Measurements from ENCODE around the gene ROPN1.
A peak's percentile ranks its signal among the peaks of the same experiment; 100 is the strongest.
"Not testable (repeated sequence)": the region's sequence is repeated elsewhere in the genome, so short reads cannot be mapped to it uniquely, and the experiment has no call there.

The ROPN1 gene

GRCh38 chr3:123975030-123975429 lies 16.9 kb downstream of the ROPN1 start:
- H3K27me3 Mint-ChIP-seq = peaks cover 14% of the 10 kb centered on the region
- H3K4me3 Mint-ChIP-seq, H3K27ac Mint-ChIP-seq, H3K4me1 Mint-ChIP-seq, H3K9me3 Mint-ChIP-seq, H3K36me3 Mint-ChIP-seq: not testable (repeated sequence)

- Mint-ChIP-seq H3K9me3 (no peaks in the 10 kb centered on the region), H3K27ac (no peak overlapping the region), H3K4me3 (no peak overlapping the region), H3K27me3 (peaks cover 21% of the 10 kb centered on the region), H3K36me3 (no peaks in the 10 kb centered on the region), H3K4me1 (no peaks in the 10 kb centered on the region)
Observed at GRCh38 chr3:123971406-123971805, 20.5 kb downstream of the ROPN1 start.

DNA sequence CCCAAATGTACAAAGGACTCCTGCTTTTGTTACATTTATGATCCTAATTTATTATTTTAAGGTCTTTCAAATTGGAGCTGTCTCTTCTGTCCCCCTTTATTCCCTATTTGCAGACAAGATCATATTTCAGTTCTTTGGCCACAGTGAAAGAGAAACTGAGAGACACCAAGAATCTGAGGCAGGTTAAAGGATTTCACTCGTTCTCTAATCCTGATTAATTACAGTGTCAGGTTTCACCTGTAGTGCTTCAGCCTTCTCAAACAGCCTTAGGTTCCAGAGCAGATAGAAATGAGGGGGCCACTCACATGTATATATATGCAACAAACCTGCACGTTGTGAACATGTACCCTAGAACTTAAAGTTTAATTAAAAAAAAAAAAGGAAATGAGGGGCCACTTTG lies 24.7 kb downstream of the ROPN1 start:
- H3K27me3 Mint-ChIP-seq = peaks cover 16% of the 10 kb centered on the region
- not testable (repeated sequence) for H3K9me3 Mint-ChIP-seq, H3K36me3 Mint-ChIP-seq, H3K27ac Mint-ChIP-seq, H3K4me3 Mint-ChIP-seq, H3K4me1 Mint-ChIP-seq

DNA sequence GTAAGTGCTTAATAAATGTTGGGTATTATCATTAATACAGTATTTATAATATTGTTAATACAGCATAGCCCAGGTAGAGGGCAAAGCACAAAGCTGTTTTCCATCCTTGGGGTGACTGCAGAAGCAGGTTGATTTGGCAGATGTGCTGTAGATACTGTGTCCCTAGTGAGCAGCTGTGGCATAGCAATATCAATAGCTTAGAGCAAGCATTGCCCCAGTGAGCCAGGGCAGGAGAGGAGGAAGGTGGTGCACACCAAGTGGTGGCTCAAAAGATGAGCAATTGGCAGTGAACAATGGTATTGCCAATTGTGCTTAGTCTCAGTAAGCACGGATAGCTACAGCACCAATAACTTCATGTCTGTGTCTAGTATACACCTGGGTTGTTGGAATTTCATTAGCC lies 25.1 kb downstream of the ROPN1 start:
- not testable (repeated sequence) for H3K4me3 Mint-ChIP-seq, H3K9me3 Mint-ChIP-seq, H3K4me1 Mint-ChIP-seq, H3K36me3 Mint-ChIP-seq, H3K27ac Mint-ChIP-seq
- peaks cover 15% of the 10 kb centered on the region for H3K27me3 Mint-ChIP-seq

- not testable (repeated sequence) for H3K36me3 Mint-ChIP-seq, H3K27me3 Mint-ChIP-seq, H3K27ac Mint-ChIP-seq, H3K9me3 Mint-ChIP-seq, H3K4me3 Mint-ChIP-seq, H3K4me1 Mint-ChIP-seq
Observed at GRCh38 chr3:123964793-123965192, 27.1 kb downstream of the ROPN1 start.

- no peaks in the 10 kb centered on the region for H3K9me3 Mint-ChIP-seq
- peak overlapping the region; percentile 88 for H3K27ac Mint-ChIP-seq
- H3K36me3 Mint-ChIP-seq = no peaks in the 10 kb centered on the region
- H3K4me1 Mint-ChIP-seq = peaks cover 29% of the 10 kb centered on the region
- H3K27me3 Mint-ChIP-seq = no peaks in the 10 kb centered on the region
- H3K4me3 Mint-ChIP-seq = peak overlapping the region; percentile 94
Observed at GRCh38 chr3:123961508-123961856, 30.4 kb downstream of the ROPN1 start.

GRCh38 chr3:123960781-123961507 lies 31.0 kb downstream of the ROPN1 start, which contains the start of gene CCDC14:
Gene CCDC14 (minus strand): TSS chr3:123961229. CDS start chr3:123961173, 56 bp downstream.
- H3K4me3 Mint-ChIP-seq = peak within 1 kb of the TSS; percentile 94
- H3K4me1 Mint-ChIP-seq = peaks cover 29% of the 10 kb centered on the region
- peak within 1 kb of the TSS; percentile 88 for H3K27ac Mint-ChIP-seq
- H3K9me3 Mint-ChIP-seq = no peaks in the 10 kb centered on the region
- no peaks in the 10 kb centered on the region for H3K36me3 Mint-ChIP-seq
- no peaks in the 10 kb centered on the region for H3K27me3 Mint-ChIP-seq

DNA sequence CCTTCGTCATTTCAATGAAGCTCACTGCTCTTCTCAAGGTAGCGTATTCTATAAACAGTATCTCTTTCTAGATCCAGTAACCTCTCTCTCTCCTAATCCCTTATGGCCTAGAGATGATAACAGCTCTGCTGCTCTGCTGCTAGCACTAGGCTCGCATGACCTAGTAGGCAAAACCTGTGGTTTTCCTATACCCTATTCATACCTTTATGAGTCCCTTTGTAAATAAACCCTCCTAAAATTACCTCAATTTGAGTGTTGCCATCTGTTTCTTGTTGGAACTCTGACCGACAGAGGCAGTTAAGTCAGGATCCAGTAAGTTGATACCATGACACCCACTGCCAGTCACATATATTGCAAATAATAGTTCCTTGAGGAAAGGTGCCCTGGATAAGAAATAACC lies 38.2 kb downstream of the ROPN1 start:
- H3K27me3 Mint-ChIP-seq = no peaks in the 10 kb centered on the region

DNA sequence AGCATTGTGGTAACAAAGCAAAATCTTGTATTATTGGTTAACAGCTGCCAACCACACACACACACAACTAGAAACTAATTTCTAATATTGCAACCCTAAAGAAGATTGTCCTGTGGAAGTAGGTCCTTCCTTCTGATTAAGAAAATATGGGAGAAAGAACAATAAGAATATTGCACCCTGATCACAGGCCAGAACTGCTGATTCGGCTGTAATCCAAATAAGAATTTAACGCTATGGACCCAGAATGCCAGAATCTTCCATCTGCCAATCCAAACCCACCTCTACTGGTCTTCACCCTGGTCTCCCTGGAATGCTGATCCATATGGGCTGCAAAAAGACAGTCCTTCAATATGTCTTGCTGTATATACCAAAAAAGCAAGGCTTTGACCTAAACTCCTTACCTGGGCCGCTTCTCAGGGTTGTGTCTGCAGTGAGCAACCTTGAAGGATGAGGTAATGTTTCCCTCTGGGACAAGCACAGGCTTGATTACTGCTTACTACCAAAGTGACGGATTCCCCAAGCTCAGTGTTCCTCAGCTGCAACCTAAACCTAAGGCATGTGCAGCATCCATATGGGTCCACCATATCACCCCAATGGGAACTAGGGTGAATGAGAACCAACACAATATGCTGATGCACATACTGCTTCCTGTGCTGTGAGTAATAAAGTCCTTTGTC lies 38.9 kb downstream of the ROPN1 start:
- Mint-ChIP-seq H3K4me3 (no peak overlapping the region), H3K36me3 (peaks cover 8% of the 10 kb centered on the region), H3K27me3 (no peaks in the 10 kb centered on the region), H3K27ac (no peak overlapping the region), H3K9me3 (no peaks in the 10 kb centered on the region), H3K4me1 (peaks cover 2% of the 10 kb centered on the region)

More for the DNA sequence above, 38.2 kb downstream of the ROPN1 start:
- H3K4me1 Mint-ChIP-seq = peaks cover 9% of the 10 kb centered on the region
- H3K27ac Mint-ChIP-seq = no peak overlapping the region
- no peaks in the 10 kb centered on the region for H3K9me3 Mint-ChIP-seq
- H3K36me3 Mint-ChIP-seq = peaks cover 5% of the 10 kb centered on the region
- H3K4me3 Mint-ChIP-seq = no peak overlapping the region

GRCh38 chr3:123951522-123952447 lies 40.1 kb downstream of the ROPN1 start:
- H3K4me1 Mint-ChIP-seq = no peaks in the 10 kb centered on the region
- no peaks in the 10 kb centered on the region for H3K27me3 Mint-ChIP-seq
- H3K27ac Mint-ChIP-seq = no peak overlapping the region

GRCh38 chr3:123949641-123950040 lies 42.3 kb downstream of the ROPN1 start:
- H3K9me3 Mint-ChIP-seq = no peaks in the 10 kb centered on the region
- no peaks in the 10 kb centered on the region for H3K27me3 Mint-ChIP-seq
- H3K4me1 Mint-ChIP-seq = no peaks in the 10 kb centered on the region
- no peak overlapping the region for H3K4me3 Mint-ChIP-seq
- no peak overlapping the region for H3K27ac Mint-ChIP-seq
- H3K36me3 Mint-ChIP-seq = peaks cover 12% of the 10 kb centered on the region

More at GRCh38 chr3:123951522-123952447, 40.1 kb downstream of the ROPN1 start:
- Mint-ChIP-seq H3K4me3 (no peak overlapping the region), H3K9me3 (no peaks in the 10 kb centered on the region), H3K36me3 (peaks cover 10% of the 10 kb centered on the region)

GRCh38 chr3:123948449-123948848 lies 43.5 kb downstream of the ROPN1 start:
- Mint-ChIP-seq H3K4me3 (no peak overlapping the region), H3K36me3 (peaks cover 17% of the 10 kb centered on the region), H3K4me1 (no peaks in the 10 kb centered on the region), H3K27me3 (no peaks in the 10 kb centered on the region), H3K9me3 (no peaks in the 10 kb centered on the region), H3K27ac (no peak overlapping the region)

GRCh38 chr3:123947482-123947881 lies 44.4 kb downstream of the ROPN1 start:
- Mint-ChIP-seq H3K4me3 (no peak overlapping the region), H3K9me3 (no peaks in the 10 kb centered on the region), H3K27ac (no peak overlapping the region), H3K4me1 (no peaks in the 10 kb centered on the region), H3K27me3 (no peaks in the 10 kb centered on the region), H3K36me3 (peaks cover 20% of the 10 kb centered on the region)

- no peaks in the 10 kb centered on the region for H3K9me3 Mint-ChIP-seq
- no peak overlapping the region for H3K27ac Mint-ChIP-seq
- H3K36me3 Mint-ChIP-seq = peaks cover 17% of the 10 kb centered on the region
- H3K27me3 Mint-ChIP-seq = no peaks in the 10 kb centered on the region
- H3K4me1 Mint-ChIP-seq = no peaks in the 10 kb centered on the region
- H3K4me3 Mint-ChIP-seq = no peak overlapping the region
Observed at GRCh38 chr3:123941542-123941941, 50.4 kb downstream of the ROPN1 start.

GRCh38 chr3:123941121-123941520 lies 50.8 kb downstream of the ROPN1 start:
- no peaks in the 10 kb centered on the region for H3K4me1 Mint-ChIP-seq
- H3K9me3 Mint-ChIP-seq = no peaks in the 10 kb centered on the region
- no peak overlapping the region for H3K27ac Mint-ChIP-seq
- H3K36me3 Mint-ChIP-seq = peaks cover 17% of the 10 kb centered on the region
- no peak overlapping the region for H3K4me3 Mint-ChIP-seq
- H3K27me3 Mint-ChIP-seq = no peaks in the 10 kb centered on the region

DNA sequence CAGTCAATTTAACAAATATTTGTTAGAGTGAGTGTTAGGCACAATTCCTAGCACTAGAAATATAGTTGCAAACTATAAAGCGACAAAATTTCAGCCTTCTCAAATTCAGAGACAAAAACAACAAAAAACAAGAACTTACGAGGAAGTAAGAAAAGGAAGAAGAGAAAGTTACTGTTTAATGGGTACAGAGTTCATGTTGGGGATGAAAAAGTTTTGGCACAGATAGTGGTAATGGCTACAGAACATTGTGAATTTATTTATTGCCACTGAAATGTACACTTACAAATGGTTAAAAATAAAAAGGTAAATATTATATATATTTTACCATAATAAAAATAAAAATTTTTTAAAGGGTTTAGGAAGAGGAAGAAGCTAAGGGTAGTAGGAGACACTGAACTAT lies 52.2 kb downstream of the ROPN1 start:
- H3K27me3 Mint-ChIP-seq = no peaks in the 10 kb centered on the region
- H3K27ac Mint-ChIP-seq = no peak overlapping the region
- H3K4me3 Mint-ChIP-seq = no peak overlapping the region
- H3K36me3 Mint-ChIP-seq = peaks cover 17% of the 10 kb centered on the region
- no peaks in the 10 kb centered on the region for H3K4me1 Mint-ChIP-seq
- no peaks in the 10 kb centered on the region for H3K9me3 Mint-ChIP-seq
